SK-N-SH treated with all-trans-retinoic acid at 6 μM for 48 hours (cell line): ENCODE measurements around the gene CARD14.

Experiments
- ATAC-seq: fragments of 200-7000 bp; cut with Tn5 transposase; 3 replicates; pipeline ENCODE4 v1.9.1; 2020; ENCODE audit warnings: mild to moderate bottlenecking, moderate library complexity
- ARNTL ChIP-seq: fragments of 450-650 bp; formaldehyde crosslinking; IDR thresholded peaks from 2 replicates; pipeline ENCODE4 v1.5.0; 2020; ENCODE audit warnings: low read depth, mild to moderate bottlenecking, moderate library complexity, borderline replicate concordance
- BACH2 ChIP-seq: fragments of 250-450 bp; sonication (Bioruptor Pico); IDR thresholded peaks from 2 replicates; pipeline ENCODE4 v1.9.0; 2021; ENCODE audit warnings: mild to moderate bottlenecking, borderline replicate concordance
- CREB5 ChIP-seq: fragments of 250-450 bp; sonication (Bioruptor Pico); IDR thresholded peaks from 2 replicates; pipeline ENCODE4 v1.5.1; 2020; ENCODE audit warnings: low read depth, mild to moderate bottlenecking, moderate library complexity
- ESRRG ChIP-seq: fragments of 250-450 bp; sonication (Bioruptor Pico); IDR thresholded peaks from 2 replicates; pipeline ENCODE4 v1.6.1; 2021; ENCODE audit warnings: mild to moderate bottlenecking
- GLIS3 ChIP-seq: fragments of 250-450 bp; sonication (Bioruptor Pico); IDR thresholded peaks from 2 replicates; pipeline ENCODE4 v1.5.0; 2020; ENCODE audit warnings: mild to moderate bottlenecking, moderate library complexity
- PATZ1 ChIP-seq: fragments of 250-450 bp; sonication (Bioruptor Pico); IDR thresholded peaks from 2 replicates; pipeline ENCODE4 v1.8.0; 2020; ENCODE audit warnings: mild to moderate bottlenecking, moderate library complexity, borderline replicate concordance
- POU6F1 ChIP-seq: fragments of 250-450 bp; sonication (Bioruptor Pico); IDR thresholded peaks from 2 replicates; pipeline ENCODE4 v1.8.0; 2021; ENCODE audit warnings: low read depth, mild to moderate bottlenecking, moderate library complexity, borderline replicate concordance
- PPARA ChIP-seq: fragments of 250-450 bp; sonication (Bioruptor Pico); IDR thresholded peaks from 2 replicates; pipeline ENCODE4 v1.5.0; 2020; ENCODE audit warnings: mild to moderate bottlenecking, borderline replicate concordance
- RARB ChIP-seq: fragments of 250-450 bp; sonication (Bioruptor Pico); IDR thresholded peaks from 2 replicates; pipeline ENCODE4 v1.8.0; 2021; ENCODE audit warnings: mild to moderate bottlenecking, moderate library complexity
- TSHZ2 ChIP-seq: fragments of 250-450 bp; sonication (Bioruptor Pico); IDR thresholded peaks from 2 replicates; pipeline ENCODE4 v1.5.0; 2020; ENCODE audit warnings: mild to moderate bottlenecking, moderate library complexity
- ZC3H10 ChIP-seq: fragments of 250-450 bp; sonication (Bioruptor Pico); IDR thresholded peaks from 2 replicates; pipeline ENCODE4 v1.5.1; 2021; ENCODE audit warnings: mild to moderate bottlenecking, moderate library complexity
- ZFP3 ChIP-seq: fragments of 250-450 bp; sonication (Bioruptor Pico); IDR thresholded peaks from 2 replicates; pipeline ENCODE4 v1.5.0; 2020; ENCODE audit warnings: mild to moderate bottlenecking, moderate library complexity
- ZFP30 ChIP-seq: fragments of 450-650 bp; formaldehyde crosslinking; IDR thresholded peaks from 2 replicates; pipeline ENCODE4 v1.5.0; 2022; ENCODE audit warnings: mild to moderate bottlenecking, moderate library complexity
- ZNF565 ChIP-seq: fragments of 450-650 bp; formaldehyde crosslinking; conservative IDR thresholded peaks from 2 replicates; pipeline ENCODE4 v1.5.0; 2020; ENCODE audit warnings: low read depth, mild to moderate bottlenecking, moderate library complexity
- ZNF70 ChIP-seq: fragments of 450-650 bp; formaldehyde crosslinking; IDR thresholded peaks from 2 replicates; pipeline ENCODE4 v1.5.0; 2020; ENCODE audit warnings: mild to moderate bottlenecking, moderate library complexity
- ZNF8 ChIP-seq: fragments of 450-650 bp; formaldehyde crosslinking; IDR thresholded peaks from 2 replicates; pipeline ENCODE4 v1.5.0; 2020; ENCODE audit warnings: mild to moderate bottlenecking, moderate library complexity

The CARD14 gene

GRCh38 chr17:80133626-80133970 is 36.2 kb upstream of the CARD14 start (continued):
- no peak for TF ChIP-seq POU6F1
- no peak for TF ChIP-seq ZNF565
- no peak for TF ChIP-seq PPARA (CRISPR knock-in tag)
- no peak for TF ChIP-seq ZNF70 (CRISPR knock-in tag)
- TF ChIP-seq ZFP3 (CRISPR knock-in tag), result no peak
- no peak for TF ChIP-seq GLIS3 (CRISPR knock-in tag)
- no peak for TF ChIP-seq ZNF8 (CRISPR knock-in tag)
- no peak for TF ChIP-seq RARB
- no peak for TF ChIP-seq ZFP30 (CRISPR knock-in tag)
- no peak for TF ChIP-seq CREB5
- TF ChIP-seq, all 23 proteins: peak for 0

GRCh38 chr17:80137131-80137530 is 32.7 kb upstream of the CARD14 start:
- ATAC-seq, result no peak
- no peak for TF ChIP-seq BACH2
- TF ChIP-seq ESRRG (CRISPR knock-in tag), result no peak
- TF ChIP-seq PPARA (CRISPR knock-in tag), result no peak
- no peak for TF ChIP-seq ZNF565
- no peak for TF ChIP-seq ZNF8 (CRISPR knock-in tag)
- TF ChIP-seq ARNTL, result no peak
- TF ChIP-seq TSHZ2 (CRISPR knock-in tag), result no peak
- TF ChIP-seq ZNF70 (CRISPR knock-in tag), result no peak
- TF ChIP-seq POU6F1, result no peak
- no peak for TF ChIP-seq PATZ1
- no peak for TF ChIP-seq ZC3H10 (CRISPR knock-in tag)
- no peak for TF ChIP-seq RARB
- TF ChIP-seq CREB5, result no peak

- TF ChIP-seq ZFP30 (CRISPR knock-in tag), result no peak
- ATAC-seq, result no peak
These were observed 30.9 kb upstream of the CARD14 start for GRCh38 chr17:80138856-80139426.

GRCh38 chr17:80141463-80142165 is 28.2 kb upstream of the CARD14 start:
- no peak for ATAC-seq
- no peak for TF ChIP-seq BACH2
